Muscle of back (tissue), 11 donors: ENCODE results near the gene FOXC2. TPM values are rescaled to one million over a fixed set of nuclear protein-coding genes. Genes with fewer than 3 reads are reported as not detected.

Experiments used
- DNase-seq, 3 donors: peaks; one replicate each; pipeline versions ENCODE4 v3.0.0 to v3.0.0-alpha.2; 2013
- polyA plus RNA-seq, 10 donors: library from polyadenylated mRNA; unstranded; fragments of 120-200 nt; gene quantifications; one replicate each; pipeline ENCODE4 v1.2.1, GENCODE V29; 2013; ENCODE audit not compliant: insufficient read length in 10 of 10

FOXC2 gene
- polyA plus RNA-seq, 10 donors = 0.63 to 1.4 (median 0.91) TPM

DNA sequence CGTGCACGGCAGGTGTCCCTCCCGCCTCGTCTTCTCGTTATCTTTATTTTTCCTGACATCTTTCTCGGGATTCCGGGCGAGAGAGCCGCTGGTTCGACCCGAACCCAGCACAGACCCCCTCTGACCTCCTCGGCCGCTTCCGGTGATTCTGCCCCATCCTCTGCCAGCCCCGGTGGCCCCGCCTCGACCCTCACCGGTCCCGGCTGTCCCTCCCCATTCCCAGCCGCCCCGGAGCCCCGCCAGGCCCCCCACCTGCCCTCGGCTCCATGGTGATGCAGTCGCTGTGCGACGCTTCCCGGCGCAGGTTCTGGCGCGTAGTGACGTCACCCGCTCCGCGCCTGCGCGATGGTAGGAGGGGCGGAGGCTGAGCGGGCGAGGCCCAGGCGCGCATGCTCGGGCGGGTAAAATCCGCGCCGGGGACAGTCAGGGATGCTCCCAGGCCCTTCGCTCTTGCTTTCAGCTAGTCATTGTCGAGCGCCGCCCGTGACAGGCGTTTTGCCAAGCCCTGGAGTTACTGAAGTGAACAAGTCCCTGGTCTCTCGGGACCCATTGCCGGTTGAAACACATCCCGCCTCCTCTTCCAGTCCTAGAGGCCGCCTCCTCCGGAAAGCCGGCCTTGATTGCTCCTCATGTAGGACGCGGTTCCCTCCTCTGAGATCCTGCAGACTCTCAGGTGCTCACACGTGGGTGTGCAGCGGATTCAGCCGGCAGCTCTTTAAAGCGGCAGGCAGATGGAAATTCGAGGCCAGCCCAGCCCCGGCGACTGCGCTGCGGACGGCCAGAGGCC is 11.5 kb upstream of the FOXC2 start, which contains the start of gene MTHFSD:
MTHFSD (minus strand) TSS at position 319 of the 787 bp plus-strand sequence; CDS start at position 268, 51 bp downstream.
- peak; percentile 94 to 98 (median 98) for DNase-seq

DNA sequence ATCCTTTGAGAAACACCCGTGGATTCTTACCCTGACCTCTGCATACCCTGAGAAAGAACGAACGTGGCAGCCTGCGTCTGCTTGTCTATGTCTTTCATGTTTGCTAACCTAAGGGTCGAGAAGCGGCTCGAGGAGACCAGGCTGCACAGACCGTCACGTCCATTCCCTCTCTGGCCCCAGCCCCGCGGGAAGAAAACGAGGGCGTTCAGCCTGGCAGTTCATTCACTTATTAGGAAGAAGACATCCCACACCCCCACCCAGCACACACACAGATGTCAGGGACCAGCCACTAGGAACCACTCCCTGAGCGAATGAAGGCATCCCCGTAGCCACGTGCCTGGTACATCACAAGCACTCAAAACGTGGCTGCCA is 10.9 kb upstream of the FOXC2 start:
- DNase-seq = peak in 1 of 3 donors; percentile 22

GRCh38 chr16:86556576-86556975 is 10.1 kb upstream of the FOXC2 start:
- peak in 1 of 3 donors; percentile 17 for DNase-seq

GRCh38 chr16:86557587-86557986 is 9.0 kb upstream of the FOXC2 start:
- DNase-seq = no peak

DNA sequence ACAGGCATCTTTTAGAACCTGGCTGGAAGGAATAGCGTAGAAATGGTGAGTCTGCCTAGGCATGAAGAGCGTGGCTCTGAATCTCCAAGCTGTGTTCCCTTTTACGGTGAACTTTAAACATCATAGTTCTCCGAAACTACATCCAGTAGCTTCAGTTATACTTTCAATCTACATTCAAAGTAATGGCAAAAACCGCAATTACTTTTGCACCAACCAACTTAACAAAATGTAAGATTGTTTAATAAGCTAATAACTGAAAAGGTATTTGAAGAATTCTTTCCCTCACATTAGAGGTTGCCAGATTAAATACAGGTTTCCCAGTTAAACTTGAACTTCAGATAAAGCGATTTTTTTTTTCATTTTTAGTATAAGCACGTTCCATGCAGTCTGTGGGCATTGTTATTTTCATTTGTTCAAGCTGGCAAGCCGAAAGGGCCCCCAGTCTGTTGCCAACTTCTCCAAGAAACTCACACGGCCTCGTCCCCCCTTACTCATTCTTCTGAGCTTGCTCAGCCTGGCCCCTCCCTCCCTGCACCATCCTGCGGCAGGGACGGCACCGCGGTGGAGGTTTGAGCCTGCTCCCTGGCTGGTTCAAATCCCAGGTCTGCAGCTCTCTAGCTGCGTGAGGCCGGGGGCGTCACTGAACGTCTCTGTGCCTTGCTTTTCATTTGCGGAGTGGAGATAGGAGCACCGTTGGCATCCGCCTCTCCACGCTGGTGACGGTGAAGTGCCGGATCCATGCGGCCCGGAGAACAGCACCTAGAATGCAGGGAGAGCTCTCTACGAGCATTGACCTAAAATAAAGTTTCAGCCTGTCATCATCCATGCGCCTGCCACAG is 8.1 kb upstream of the FOXC2 start:
- DNase-seq = no peak

- DNase-seq = no peak
Observed at GRCh38 chr16:86559802-86560305, 6.8 kb upstream of the FOXC2 start.

DNA sequence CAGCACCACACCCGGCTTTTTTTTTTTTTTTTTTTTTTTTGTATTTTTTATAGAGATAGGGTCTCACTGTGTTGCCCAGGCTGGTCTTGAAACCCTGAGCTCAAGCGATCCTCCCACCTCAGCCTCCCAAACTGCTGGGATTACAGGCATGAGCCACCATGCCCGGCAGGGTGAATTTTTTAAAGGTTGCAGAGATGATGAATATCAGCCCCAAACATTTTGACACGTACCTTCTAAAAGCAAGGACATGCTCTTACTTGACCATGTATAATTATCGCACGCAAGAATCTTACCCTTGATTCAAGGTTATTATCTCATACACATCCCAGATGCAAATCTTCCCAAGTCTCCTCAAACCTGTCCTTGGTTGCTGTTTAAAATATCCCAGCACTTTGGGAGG is 4.3 kb upstream of the FOXC2 start:
- DNase-seq = no peak

DNA sequence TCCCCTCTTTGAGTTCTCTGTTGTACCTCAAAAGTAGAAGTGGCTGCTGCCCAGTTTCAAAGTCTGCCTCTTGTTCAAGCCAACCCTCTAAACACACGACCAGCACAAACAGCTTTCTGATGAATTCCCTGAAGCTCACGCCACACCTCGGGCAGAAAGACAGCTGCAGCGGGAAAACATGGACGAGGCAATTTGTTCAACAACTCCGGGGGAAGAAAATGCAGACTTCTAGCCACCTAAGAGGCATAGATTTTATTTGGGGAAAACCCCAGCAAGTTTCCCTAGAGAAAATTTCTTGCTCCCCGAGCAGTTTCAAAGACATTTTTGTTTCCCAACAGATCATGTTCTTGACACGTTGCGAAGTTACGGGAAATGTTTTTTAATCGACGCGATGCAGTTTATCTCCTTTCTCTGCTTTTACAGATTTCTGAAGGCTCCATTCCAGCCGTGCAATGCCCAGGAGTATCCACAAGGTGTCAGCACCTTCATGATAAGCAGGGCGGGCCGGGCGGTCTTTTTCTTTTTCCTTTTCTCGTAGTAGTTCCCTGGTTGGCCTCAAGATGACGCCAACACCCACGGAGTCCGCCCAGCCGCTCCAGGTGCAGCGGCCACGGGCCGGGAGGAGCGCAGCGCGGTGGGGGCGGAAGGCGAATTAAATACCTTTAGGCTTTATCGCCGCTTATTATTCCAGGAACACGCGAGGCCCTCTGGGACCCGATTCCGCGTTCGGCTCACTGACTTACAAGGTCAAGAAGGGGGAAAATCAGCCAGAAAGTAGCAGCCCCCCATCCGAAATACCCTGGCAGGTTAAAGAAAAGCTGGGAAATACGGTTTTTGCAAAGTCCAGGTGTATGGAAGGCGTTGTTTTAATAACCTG is 2.9 kb upstream of the FOXC2 start:
- peak; percentile 86 to 93 (median 91) for DNase-seq

DNA sequence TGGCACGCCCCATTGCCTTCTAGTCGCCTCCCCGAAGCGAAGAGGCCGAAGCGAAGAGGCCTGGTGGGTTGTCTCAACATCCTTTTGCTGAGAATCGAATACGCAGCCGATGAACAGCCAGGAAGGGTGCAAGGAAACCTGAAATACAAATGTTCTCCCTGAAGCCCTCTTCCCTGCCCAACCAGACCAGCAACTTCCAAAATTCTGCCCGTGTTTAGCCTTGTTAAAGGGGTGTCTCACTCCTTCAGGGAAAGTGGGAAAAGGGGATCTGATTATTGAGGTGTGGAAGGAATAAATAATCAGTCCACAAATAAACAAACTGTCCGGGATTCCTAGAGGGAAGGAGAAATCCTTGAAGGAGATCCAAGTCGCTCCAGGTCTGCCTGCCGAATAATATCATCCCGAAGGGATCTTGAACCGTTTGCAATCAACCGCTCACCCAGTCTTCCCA is 1.4 kb upstream of the FOXC2 start:
- DNase-seq = no peak

DNA sequence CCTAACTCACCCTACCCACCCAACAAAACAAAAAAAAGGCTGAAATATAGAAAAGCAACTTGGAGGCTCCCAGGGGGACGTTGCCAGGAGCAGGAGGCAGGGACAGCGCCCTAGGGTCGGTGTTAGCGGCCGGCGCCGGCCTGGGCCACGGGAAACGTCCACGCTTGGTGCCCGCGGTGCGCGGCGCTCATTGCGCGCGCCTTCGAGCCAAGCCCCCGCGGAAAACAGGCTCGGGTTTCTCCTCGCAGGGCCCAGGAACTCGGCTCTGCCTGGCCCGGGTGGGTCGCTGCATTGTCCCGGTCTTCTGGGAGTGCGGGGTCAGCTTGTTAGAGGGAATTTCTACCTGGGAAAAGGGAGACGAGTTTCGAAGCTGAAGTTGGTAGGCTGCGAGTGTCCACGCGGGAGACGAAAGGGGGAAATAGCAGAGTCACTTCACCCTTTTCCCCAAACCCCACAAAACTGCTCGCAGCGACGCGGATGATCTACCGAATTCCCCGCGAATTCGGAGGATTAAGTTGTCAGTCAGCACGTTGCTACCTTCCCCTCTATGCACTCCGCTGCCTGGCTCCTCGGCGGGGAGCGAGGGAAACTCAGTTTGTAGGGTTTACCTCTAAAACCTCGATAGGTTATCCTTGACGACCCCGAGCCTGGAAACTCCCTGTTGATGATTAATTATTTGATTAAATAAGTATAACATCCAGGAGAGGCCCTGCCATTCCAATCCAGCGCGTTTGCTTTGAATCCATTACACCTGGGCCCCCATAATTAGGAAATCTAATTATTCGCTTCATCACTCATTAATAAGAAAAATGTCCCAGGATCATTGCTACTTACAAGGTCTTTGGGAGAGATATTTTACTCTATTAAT is 751 bp upstream of the FOXC2 start:
- DNase-seq = no peak

DNA sequence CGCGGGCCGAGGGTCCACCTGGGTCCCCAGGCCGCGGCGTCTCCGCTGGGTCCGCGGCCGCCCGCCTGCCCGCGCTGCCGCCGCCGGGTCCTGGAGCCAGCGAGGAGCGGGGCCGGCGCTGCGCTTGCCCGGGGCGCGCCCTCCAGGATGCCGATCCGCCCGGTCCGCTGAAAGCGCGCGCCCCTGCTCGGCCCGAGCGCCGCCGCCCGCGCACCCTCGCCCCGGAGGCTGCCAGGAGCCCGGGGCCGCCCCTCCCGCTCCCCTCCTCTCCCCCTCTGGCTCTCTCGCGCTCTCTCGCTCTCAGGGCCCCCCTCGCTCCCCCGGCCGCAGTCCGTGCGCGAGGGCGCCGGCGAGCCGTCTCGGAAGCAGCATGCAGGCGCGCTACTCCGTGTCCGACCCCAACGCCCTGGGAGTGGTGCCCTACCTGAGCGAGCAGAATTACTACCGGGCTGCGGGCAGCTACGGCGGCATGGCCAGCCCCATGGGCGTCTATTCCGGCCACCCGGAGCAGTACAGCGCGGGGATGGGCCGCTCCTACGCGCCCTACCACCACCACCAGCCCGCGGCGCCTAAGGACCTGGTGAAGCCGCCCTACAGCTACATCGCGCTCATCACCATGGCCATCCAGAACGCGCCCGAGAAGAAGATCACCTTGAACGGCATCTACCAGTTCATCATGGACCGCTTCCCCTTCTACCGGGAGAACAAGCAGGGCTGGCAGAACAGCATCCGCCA is 504 bp downstream of the FOXC2 start:
- peak in 1 of 3 donors; percentile 60 for DNase-seq

- DNase-seq = no peak
Observed at GRCh38 chr16:86567701-86568581, 1.3 kb downstream of the FOXC2 start.

DNA sequence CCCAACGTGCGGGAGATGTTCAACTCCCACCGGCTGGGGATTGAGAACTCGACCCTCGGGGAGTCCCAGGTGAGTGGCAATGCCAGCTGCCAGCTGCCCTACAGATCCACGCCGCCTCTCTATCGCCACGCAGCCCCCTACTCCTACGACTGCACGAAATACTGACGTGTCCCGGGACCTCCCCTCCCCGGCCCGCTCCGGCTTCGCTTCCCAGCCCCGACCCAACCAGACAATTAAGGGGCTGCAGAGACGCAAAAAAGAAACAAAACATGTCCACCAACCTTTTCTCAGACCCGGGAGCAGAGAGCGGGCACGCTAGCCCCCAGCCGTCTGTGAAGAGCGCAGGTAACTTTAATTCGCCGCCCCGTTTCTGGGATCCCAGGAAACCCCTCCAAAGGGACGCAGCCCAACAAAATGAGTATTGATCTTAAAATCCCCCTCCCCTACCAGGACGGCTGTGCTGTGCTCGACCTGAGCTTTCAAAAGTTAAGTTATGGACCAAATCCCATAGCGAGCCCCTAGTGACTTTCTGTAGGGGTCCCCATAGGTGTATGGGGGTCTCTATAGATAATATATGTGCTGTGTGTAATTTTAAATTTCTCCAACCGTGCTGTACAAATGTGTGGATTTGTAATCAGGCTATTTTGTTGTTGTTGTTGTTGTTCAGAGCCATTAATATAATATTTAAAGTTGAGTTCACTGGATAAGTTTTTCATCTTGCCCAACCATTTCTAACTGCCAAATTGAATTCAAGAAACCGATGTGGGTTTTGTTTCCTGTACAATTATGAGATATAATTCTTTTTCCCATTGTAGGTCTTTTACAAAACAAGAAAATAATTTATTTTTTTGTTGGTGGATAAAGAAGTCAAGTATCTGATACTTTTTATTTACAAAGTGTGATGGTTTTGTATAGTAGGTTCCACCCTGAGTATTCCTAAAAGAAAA is 2.3 kb downstream of the FOXC2 start:
- no peak for DNase-seq

GRCh38 chr16:86569701-86570447 is 3.2 kb downstream of the FOXC2 start:
- no peak for DNase-seq

- no peak for DNase-seq
Observed at GRCh38 chr16:86570558-86571529, 4.2 kb downstream of the FOXC2 start.

GRCh38 chr16:86571530-86571915 is 4.9 kb downstream of the FOXC2 start:
- no peak for DNase-seq
